Nephron progenitor cell (in vitro differentiated cells): ENCODE data around the gene PARD3B.

Source experiments
- DNase-seq: peaks from one replicate; pipeline ENCODE4 v3.0.0; 2021
- H3K27ac Mint-ChIP-seq: 2 replicates; pipeline ENCODE4 v1.8.0; 2021; ENCODE audit warnings: mild to moderate bottlenecking, moderate library complexity, mixed read lengths
- H3K27me3 Mint-ChIP-seq: 2 replicates; pipeline ENCODE4 v1.8.0; 2021; ENCODE audit warnings: mild to moderate bottlenecking, low read depth, mixed read lengths; ENCODE audit not compliant: poor library complexity
- H3K36me3 Mint-ChIP-seq: 2 replicates; pipeline ENCODE4 v1.8.0; 2021; ENCODE audit warnings: low read depth, mixed read lengths
- H3K4me1 Mint-ChIP-seq: 2 replicates; pipeline ENCODE4 v1.8.0; 2021; ENCODE audit warnings: mixed read lengths
- H3K4me3 Mint-ChIP-seq: 2 replicates; pipeline ENCODE4 v1.8.0; 2021; ENCODE audit warnings: mild to moderate bottlenecking, moderate library complexity, mixed read lengths
- H3K9me3 Mint-ChIP-seq: 2 replicates; pipeline ENCODE4 v1.8.0; 2021; ENCODE audit warnings: mild to moderate bottlenecking, moderate library complexity, mixed read lengths
- CTCF ChIP-seq: fragments of 200-600 bp; sonication (generic); IDR thresholded peaks from 2 replicates; pipeline ENCODE4 v1.5.0; 2021; ENCODE audit warnings: antibody characterized with exemption

Gene PARD3B

GRCh38 chr2:205086662-205087061, 541.4 kb downstream of the PARD3B start:
- H3K4me3 Mint-ChIP-seq = no peak overlapping the region
- H3K9me3 Mint-ChIP-seq = no peaks in the 10 kb centered on the region
- no peak for TF ChIP-seq CTCF
- no peak for DNase-seq
- peaks cover 8% of the 10 kb centered on the region for H3K4me1 Mint-ChIP-seq
- H3K27me3 Mint-ChIP-seq = peaks cover under 1% of the 10 kb centered on the region
- no peaks in the 10 kb centered on the region for H3K36me3 Mint-ChIP-seq
- H3K27ac Mint-ChIP-seq = no peak overlapping the region

GRCh38 chr2:205087862-205088261, 542.6 kb downstream of the PARD3B start:
- H3K27me3 Mint-ChIP-seq = peaks cover 7% of the 10 kb centered on the region
- no peak for DNase-seq
- no peaks in the 10 kb centered on the region for H3K9me3 Mint-ChIP-seq
- no peak for TF ChIP-seq CTCF
- no peak overlapping the region for H3K27ac Mint-ChIP-seq
- no peak overlapping the region for H3K4me3 Mint-ChIP-seq
- H3K4me1 Mint-ChIP-seq = peaks cover 8% of the 10 kb centered on the region
- H3K36me3 Mint-ChIP-seq = no peaks in the 10 kb centered on the region

GRCh38 chr2:205089958-205090357, 544.7 kb downstream of the PARD3B start:
- Mint-ChIP-seq H3K9me3 (no peaks in the 10 kb centered on the region), H3K27ac (no peak overlapping the region), H3K36me3 (no peaks in the 10 kb centered on the region), H3K4me3 (no peak overlapping the region), H3K27me3 (peaks cover 7% of the 10 kb centered on the region), H3K4me1 (peaks cover 27% of the 10 kb centered on the region)
- no peak for TF ChIP-seq CTCF
- no peak for DNase-seq

- peaks cover 7% of the 10 kb centered on the region for H3K27me3 Mint-ChIP-seq
- no peak overlapping the region for H3K27ac Mint-ChIP-seq
- no peaks in the 10 kb centered on the region for H3K9me3 Mint-ChIP-seq
- peaks cover 35% of the 10 kb centered on the region for H3K4me1 Mint-ChIP-seq
- DNase-seq = no peak
- no peaks in the 10 kb centered on the region for H3K36me3 Mint-ChIP-seq
- H3K4me3 Mint-ChIP-seq = no peak overlapping the region
- TF ChIP-seq CTCF = no peak
These were observed 546.1 kb downstream of the PARD3B start for GRCh38 chr2:205091411-205091810.

GRCh38 chr2:205094031-205094430, 548.8 kb downstream of the PARD3B start:
- Mint-ChIP-seq H3K36me3 (no peaks in the 10 kb centered on the region), H3K27ac (no peak overlapping the region), H3K4me3 (no peak overlapping the region), H3K9me3 (no peaks in the 10 kb centered on the region), H3K4me1 (peaks cover 43% of the 10 kb centered on the region), H3K27me3 (peaks cover 7% of the 10 kb centered on the region)
- TF ChIP-seq CTCF = no peak
- DNase-seq = no peak

- H3K4me3 Mint-ChIP-seq = no peak overlapping the region
- peaks cover 3% of the 10 kb centered on the region for H3K9me3 Mint-ChIP-seq
- DNase-seq = no peak
- peaks cover 4% of the 10 kb centered on the region for H3K36me3 Mint-ChIP-seq
- no peak for TF ChIP-seq CTCF
- peaks cover 4% of the 10 kb centered on the region for H3K4me1 Mint-ChIP-seq
- peaks cover 3% of the 10 kb centered on the region for H3K27me3 Mint-ChIP-seq
- H3K27ac Mint-ChIP-seq = no peak overlapping the region
These were observed 558.4 kb downstream of the PARD3B start for GRCh38 chr2:205103699-205104098.
